ENCODE results near the gene NFIB. TPM values are rescaled to one million over a fixed set of nuclear protein-coding genes. Genes with fewer than 3 reads are reported as not detected.

Gene NFIB
- polyA plus RNA-seq, 1 donor (not counting 4 experiments of a cell fraction or from before 2014, with no cell fraction given), result 8.9 TPM

GRCh38 chr9:14205463-14205862 is 108.5 kb downstream of the NFIB start:
- no peak overlapping the region for H2AFZ ChIP-seq (ENCODE audit: control insufficient read depth, low read length)
- peaks cover 31% of the 10 kb centered on the region for H3K79me2 ChIP-seq (ENCODE audit: control insufficient read depth, insufficient read depth, low read length)
- peak overlapping the region; percentile 57 for H3K4me2 ChIP-seq (ENCODE audit: control insufficient read depth, extremely low read depth, insufficient read depth, low read depth, low read length)
- H3K27ac ChIP-seq (ENCODE audit: control insufficient read depth, insufficient read depth, low read length), result peak overlapping the region; percentile 58
- peak; percentile 97 for FAIRE-seq
- H3K9me1 ChIP-seq (ENCODE audit: control insufficient read depth, extremely low read depth, insufficient read depth, low read length), result no peaks in the 10 kb centered on the region
- dilution Hi-C loops (cut with MboI; ENCODE audit: extremely low pct_ligation_motif_present, low sequenced_read_pairs), result no loop called here
- DNase-seq (ENCODE audit: low read depth, low spot score), result peak; percentile 23
- H3K36me3 ChIP-seq (ENCODE audit: control insufficient read depth in 2 of 2, extremely low read depth in 1 of 2, insufficient read depth in 2 of 2, low read length in 2 of 2), result no peaks in the 10 kb centered on the region
- peak overlapping the region; percentile 38 for H3K9ac ChIP-seq (ENCODE audit: control insufficient read depth, extremely low read depth, insufficient read depth, low read length)
- no peaks in the 10 kb centered on the region for H4K20me1 ChIP-seq (ENCODE audit: control insufficient read depth, extremely low read depth, insufficient read depth, low read length)
- no peaks in the 10 kb centered on the region for H3K27me3 ChIP-seq (ENCODE audit: control insufficient read depth, extremely low read depth, insufficient read depth, low read length)
- TF ChIP-seq EZH2 (IDR thresholded peaks at IDR 0.05; ENCODE audit: low read length), result no peak
- peaks cover 42% of the 10 kb centered on the region for H3K4me1 ChIP-seq (ENCODE audit: control insufficient read depth, extremely low read depth, insufficient read depth, low read length)
- H3K4me3 ChIP-seq (ENCODE audit: control insufficient read depth in 2 of 3, extremely low read depth in 1 of 3, insufficient read depth in 2 of 3, low read depth in 1 of 3, low read length in 3 of 3), result no peak overlapping the region
- H3K9me3 ChIP-seq (ENCODE audit: control insufficient read depth, low read depth, low read length), result no peaks in the 10 kb centered on the region

GRCh38 chr9:14203356-14204056 is 110.4 kb downstream of the NFIB start:
- Histone ChIP-seq H3K4me2 (ENCODE audit: control insufficient read depth, extremely low read depth, insufficient read depth, low read depth, low read length) (peak overlapping the region; percentile 89), H3K4me3 (ENCODE audit: control insufficient read depth in 2 of 3, extremely low read depth in 1 of 3, insufficient read depth in 2 of 3, low read depth in 1 of 3, low read length in 3 of 3) (peak overlapping the region in 2 of 3 experiments; percentile 50 to 58), H3K27ac (ENCODE audit: control insufficient read depth, insufficient read depth, low read length) (peak overlapping the region; percentile 73), H4K20me1 (ENCODE audit: control insufficient read depth, extremely low read depth, insufficient read depth, low read length) (no peaks in the 10 kb centered on the region), H2AFZ (ENCODE audit: control insufficient read depth, low read length) (peak overlapping the region; percentile 97), H3K9ac (ENCODE audit: control insufficient read depth, extremely low read depth, insufficient read depth, low read length) (peak overlapping the region; percentile 68), H3K36me3 (ENCODE audit: control insufficient read depth in 2 of 2, extremely low read depth in 1 of 2, insufficient read depth in 2 of 2, low read length in 2 of 2) (no peaks in the 10 kb centered on the region), H3K9me3 (ENCODE audit: control insufficient read depth, low read depth, low read length) (no peaks in the 10 kb centered on the region), H3K4me1 (ENCODE audit: control insufficient read depth, extremely low read depth, insufficient read depth, low read length) (peaks cover 48% of the 10 kb centered on the region), H3K27me3 (ENCODE audit: control insufficient read depth, extremely low read depth, insufficient read depth, low read length) (no peaks in the 10 kb centered on the region), H3K79me2 (ENCODE audit: control insufficient read depth, insufficient read depth, low read length) (peaks cover 28% of the 10 kb centered on the region), H3K9me1 (ENCODE audit: control insufficient read depth, extremely low read depth, insufficient read depth, low read length) (peaks cover 3% of the 10 kb centered on the region)
- dilution Hi-C loops (cut with MboI; ENCODE audit: extremely low pct_ligation_motif_present, low sequenced_read_pairs), result no loop called here
- no peak for DNase-seq (ENCODE audit: low read depth, low spot score)
- FAIRE-seq, result peak; percentile 39
- TF ChIP-seq EZH2 (IDR thresholded peaks at IDR 0.05; ENCODE audit: low read length), result no peak
- no peak for TF ChIP-seq CTCF (optimal IDR thresholded peaks at IDR 0.05 in 1 of 3, IDR thresholded peaks at IDR 0.05 in 1 of 3, conservative IDR thresholded peaks at IDR 0.05 in 1 of 3; ENCODE audit: extremely low read depth in 1 of 3, insufficient read depth in 2 of 3, low read length in 3 of 3)

Data from keratinocyte (primary cell).